HG02623 (cell line): ENCODE measurements around the gene CD151.

Experiments used
- ATAC-seq: cut with Tn5 transposase; IDR thresholded peaks from one replicate; pipeline ENCODE4 v1.9.1; 2021; ENCODE audit warnings: moderate library complexity; ENCODE audit not compliant: unreplicated experiment

CD151 gene

GRCh38 chr11:869399-870126 lies 36.8 kb downstream of the CD151 start:
- ATAC-seq: no peak

DNA sequence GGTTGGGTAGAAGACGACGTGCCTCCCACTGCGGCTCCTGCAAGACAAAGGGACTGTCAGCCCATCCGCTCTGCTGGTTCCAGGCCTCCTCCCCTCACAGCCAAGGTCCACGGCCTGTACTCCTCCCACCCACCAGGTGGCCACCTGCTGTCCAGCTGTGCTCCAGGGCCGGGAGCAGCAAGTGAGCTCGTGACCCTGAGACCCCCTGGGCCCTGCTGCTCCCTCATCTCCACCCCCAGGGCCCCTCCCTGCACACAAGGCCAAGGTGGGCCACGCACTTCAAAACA lies 37.3 kb downstream of the CD151 start:
- no peak for ATAC-seq

DNA sequence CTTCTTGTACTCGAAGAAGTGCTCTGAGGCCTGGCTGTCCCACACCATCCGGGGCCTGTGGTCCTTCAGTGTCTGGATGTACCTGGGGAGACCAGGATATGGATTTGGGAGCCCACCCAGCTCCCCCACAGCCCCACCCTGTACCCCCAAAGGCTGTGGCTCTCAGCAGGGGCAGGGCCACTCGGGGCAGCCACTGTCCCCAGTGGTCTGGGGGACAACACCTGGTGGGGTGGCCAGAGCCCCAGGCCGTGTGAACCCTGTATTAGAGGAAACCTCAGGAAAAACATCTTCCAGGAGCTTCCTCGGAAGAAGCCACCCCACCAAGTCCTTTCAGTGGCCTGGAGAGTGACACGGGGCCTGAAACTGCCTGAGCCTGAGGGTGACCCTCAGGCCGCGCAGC lies 37.7 kb downstream of the CD151 start:
- ATAC-seq: no peak

- ATAC-seq: no peak
These were observed 38.7 kb downstream of the CD151 start for GRCh38 chr11:871472-871871.

DNA sequence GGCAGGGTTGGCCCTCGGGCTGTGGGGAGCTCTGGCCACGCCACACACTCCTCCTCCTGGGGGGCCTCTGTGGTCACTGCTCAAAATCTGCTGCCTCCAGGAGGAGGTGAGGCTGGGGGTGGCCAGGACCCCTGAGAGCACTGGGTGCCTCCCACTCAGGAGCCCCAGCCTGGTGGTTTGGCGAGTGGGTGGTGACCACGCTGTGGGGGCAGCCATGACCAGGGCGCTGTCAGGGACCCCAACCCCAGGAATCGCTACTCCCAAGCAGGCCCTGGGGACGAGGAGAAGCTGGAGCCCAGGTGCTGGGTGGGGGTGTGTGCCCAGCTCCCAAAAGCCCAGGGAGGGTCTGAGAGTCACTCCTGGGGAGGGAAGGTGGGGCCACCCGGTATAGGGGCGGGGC lies 40.0 kb downstream of the CD151 start:
- ATAC-seq: no peak

DNA sequence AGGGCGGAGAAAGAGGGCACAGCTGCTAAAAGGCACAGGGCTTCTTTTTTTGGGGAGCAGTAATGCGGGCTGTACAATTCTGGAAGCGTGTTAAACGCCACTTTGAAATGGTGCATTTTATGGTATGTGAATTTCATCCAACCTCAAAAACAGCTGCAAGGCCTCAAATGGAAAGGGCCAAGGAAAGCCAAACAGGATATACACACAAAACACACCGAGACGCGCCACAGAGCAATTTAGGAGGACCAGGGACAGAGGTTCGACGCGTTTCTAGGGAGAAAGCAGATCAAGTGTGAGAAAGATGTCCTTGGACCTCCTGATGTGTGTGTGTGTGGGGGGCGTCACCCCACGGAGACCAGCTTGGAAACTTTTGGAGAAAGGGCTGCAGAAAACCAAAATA lies 41.0 kb downstream of the CD151 start:
- no peak for ATAC-seq

DNA sequence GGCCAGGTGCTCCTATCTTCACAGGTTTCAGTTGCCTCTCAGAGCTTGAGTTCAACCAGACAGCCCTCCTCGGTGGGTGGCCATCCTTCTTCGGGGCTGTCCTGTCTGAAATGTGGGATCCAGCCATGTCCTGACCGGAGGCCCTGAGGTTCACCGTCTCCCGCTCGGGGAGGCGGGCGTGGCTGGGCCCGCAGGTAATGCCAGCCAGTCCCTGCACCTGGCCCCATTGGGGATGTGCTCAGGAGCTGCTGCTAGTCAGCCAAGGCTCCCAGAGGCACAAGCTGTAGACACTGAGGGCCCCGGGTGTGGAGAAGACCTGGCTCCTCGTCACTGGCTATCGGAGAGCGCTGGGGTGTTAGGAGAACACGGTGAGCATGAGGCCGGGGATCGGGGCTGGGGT lies 42.5 kb downstream of the CD151 start:
- no peak for ATAC-seq

DNA sequence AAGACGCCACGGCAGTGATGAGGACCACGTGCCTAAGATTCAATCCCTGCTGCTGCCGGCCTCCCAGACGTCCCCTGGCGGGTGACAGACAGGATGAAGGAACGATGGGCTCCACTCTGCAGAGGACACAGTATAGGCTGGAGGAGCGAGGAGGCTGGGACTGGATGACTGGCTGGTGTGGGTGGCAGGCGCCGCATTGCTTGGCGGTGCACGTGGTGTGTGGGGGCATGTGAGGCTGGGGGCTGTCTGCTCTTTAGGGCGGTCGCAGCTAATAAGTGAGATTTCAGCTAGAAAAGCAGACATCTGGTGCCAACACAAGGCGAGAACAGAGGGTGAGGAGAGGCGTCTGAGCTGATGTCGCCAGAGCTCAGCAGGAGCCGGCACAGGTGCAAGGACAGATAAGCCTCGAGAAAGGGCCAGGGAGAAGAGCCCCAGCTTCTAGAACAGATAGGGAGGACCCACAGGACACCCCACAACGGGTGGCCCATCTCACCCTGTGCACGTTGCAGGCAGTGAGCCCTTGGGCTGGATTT lies 43.1 kb downstream of the CD151 start:
- no peak for ATAC-seq

- no peak for ATAC-seq
These were observed 43.8 kb downstream of the CD151 start for GRCh38 chr11:876545-876944.

GRCh38 chr11:877565-877964 lies 44.8 kb downstream of the CD151 start:
- no peak for ATAC-seq

DNA sequence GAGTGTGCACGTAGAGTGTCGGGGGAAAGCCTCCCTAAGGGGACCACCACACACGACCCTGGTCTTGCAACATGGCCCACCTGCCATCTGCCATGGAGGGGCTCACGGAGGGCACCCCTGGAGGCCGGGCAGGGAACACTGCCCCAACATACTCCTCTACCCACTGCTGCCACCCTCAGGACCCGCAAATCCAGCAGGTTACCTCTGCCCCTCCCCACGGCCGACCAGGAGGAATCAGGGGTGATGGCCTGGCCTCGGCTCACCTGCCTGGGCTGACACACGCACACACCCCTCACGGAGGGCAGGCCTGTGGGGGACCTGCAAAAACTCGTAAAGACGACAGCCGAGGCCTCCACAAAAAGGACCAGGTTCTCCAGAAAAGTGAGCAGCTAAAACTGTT lies 47.7 kb downstream of the CD151 start:
- no peak for ATAC-seq

GRCh38 chr11:882596-882995 lies 49.8 kb downstream of the CD151 start:
- no peak for ATAC-seq

GRCh38 chr11:883527-883926 lies 50.8 kb downstream of the CD151 start:
- ATAC-seq: no peak

- ATAC-seq: no peak
These were observed 51.9 kb downstream of the CD151 start for GRCh38 chr11:884578-885070.

GRCh38 chr11:886568-886967 lies 53.8 kb downstream of the CD151 start:
- no peak for ATAC-seq

- ATAC-seq: no peak
These were observed 54.8 kb downstream of the CD151 start for GRCh38 chr11:887589-887988.
